Activated T-cell treated with anti-CD3 and anti-CD28 coated beads for 48 hours (primary cell): ENCODE measurements around the gene ERGIC1.
"Not testable (repeated sequence)": the region's sequence is repeated elsewhere in the genome, so short reads cannot be mapped to it uniquely, and the experiment has no call there.

ENCODE experiments used
- DNase-seq: peaks from one replicate; pipeline ENCODE4 v3.0.0-alpha.2; 2020; ENCODE audit warnings: low read depth

Gene ERGIC1

DNA sequence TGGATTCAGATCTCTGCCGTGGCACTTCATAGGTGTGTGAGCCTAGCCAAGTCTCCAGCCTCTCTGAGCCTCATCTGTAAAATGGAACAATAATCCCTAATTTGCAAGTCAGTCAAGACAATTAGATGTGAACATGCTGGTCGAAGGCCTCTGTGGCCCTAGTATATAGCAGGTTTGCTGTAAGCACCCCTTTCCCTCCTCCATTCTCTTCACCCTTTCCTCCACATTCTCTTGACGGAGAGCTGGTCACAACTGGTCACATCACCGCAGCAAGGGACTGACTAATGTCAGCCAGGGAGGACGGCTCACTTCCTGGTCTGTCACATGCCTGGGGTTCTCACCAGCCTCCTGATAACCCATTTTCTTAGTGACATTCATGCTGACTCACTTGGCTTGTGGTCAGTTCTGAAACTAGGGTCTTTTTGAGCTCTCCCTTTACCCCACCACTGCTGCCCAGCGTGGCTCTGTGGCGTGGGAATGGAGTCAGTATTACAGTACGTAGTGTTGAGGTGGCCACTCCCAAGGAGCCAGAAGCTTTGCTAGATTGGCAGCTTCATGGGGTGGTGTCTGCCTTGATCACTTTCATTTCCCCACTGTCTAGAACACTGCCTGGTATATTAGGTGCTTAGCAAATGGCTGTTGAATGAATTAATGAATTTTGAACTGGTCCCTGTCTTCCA, 47.8 kb downstream of the ERGIC1 start:
- peak; percentile 21 for DNase-seq

GRCh38 chr5:172883066-172883465, 49.0 kb downstream of the ERGIC1 start:
- DNase-seq = no peak

GRCh38 chr5:172885597-172886340, 51.7 kb downstream of the ERGIC1 start:
- no peak for DNase-seq

DNA sequence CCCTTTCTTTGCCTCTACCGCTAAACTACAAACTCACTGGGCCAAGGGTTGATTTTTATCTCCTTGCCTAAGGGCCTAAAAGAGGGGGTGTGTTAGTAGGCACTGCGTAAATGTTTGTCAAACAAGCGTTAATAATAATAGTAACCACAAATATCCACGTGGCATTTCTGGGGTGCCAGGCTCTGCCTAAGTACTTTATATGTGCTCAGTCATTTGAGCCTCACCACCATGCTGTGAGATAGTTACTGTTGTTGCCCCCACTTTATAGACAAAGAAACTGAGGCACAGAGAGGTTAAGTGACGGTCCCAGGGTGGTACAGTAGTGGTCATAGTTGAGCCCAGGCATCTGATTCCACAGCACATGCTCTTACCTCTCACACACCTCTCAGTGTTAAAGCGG, 52.4 kb downstream of the ERGIC1 start:
- no peak for DNase-seq

- no peak for DNase-seq
These were observed 53.0 kb downstream of the ERGIC1 start for GRCh38 chr5:172886974-172887501.

- no peak for DNase-seq
These were observed 53.6 kb downstream of the ERGIC1 start for GRCh38 chr5:172887692-172888091.

DNA sequence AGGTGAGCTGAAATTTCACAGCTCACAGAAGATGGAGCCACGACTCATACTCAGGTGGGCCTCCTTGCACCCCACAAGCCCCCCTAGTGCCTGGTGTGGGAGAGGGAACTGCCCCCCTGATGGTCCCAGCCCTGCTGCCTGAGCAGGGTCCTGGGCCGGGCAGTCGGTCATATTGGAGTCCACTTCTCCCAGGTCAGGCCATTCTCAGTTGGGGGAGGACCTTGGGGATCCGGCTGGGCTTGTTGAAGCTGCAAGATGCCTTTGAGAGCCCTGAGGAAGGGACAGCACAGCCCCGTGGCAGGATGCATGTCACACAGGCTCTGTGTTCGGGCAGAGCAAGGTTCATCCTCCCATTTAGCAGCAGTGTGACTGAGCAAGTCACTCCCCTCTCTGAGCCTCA, 56.6 kb downstream of the ERGIC1 start:
- no peak for DNase-seq

- no peak for DNase-seq
These were observed 57.8 kb downstream of the ERGIC1 start for GRCh38 chr5:172891716-172892421.

DNA sequence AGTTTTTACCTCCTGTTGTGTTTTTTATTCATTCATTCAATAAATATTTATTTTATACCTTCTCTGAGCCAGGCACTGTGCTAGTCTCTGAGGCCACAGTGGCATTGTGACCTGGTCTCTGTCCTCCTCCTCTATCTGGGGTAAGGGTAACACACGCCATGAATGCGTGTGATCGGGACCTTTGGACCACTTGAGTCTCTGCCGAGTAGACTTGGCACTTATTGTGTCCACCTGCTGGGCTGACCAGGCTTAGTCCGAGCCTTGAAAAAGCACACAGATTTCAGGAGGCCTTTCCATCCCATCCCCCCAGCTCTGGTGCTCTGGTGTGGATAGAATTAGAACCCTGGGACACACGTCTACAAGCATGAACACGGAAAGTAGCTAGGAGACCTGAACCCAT, 58.7 kb downstream of the ERGIC1 start:
- no peak for DNase-seq

- no peak for DNase-seq
These were observed 60.8 kb downstream of the ERGIC1 start for GRCh38 chr5:172894767-172895388.

GRCh38 chr5:172895549-172895948, 61.5 kb downstream of the ERGIC1 start:
- DNase-seq = no peak

- DNase-seq = no peak
These were observed 62.4 kb downstream of the ERGIC1 start for GRCh38 chr5:172896465-172896864.

- DNase-seq = not testable (repeated sequence)
These were observed 63.0 kb downstream of the ERGIC1 start for GRCh38 chr5:172897067-172897466.

DNA sequence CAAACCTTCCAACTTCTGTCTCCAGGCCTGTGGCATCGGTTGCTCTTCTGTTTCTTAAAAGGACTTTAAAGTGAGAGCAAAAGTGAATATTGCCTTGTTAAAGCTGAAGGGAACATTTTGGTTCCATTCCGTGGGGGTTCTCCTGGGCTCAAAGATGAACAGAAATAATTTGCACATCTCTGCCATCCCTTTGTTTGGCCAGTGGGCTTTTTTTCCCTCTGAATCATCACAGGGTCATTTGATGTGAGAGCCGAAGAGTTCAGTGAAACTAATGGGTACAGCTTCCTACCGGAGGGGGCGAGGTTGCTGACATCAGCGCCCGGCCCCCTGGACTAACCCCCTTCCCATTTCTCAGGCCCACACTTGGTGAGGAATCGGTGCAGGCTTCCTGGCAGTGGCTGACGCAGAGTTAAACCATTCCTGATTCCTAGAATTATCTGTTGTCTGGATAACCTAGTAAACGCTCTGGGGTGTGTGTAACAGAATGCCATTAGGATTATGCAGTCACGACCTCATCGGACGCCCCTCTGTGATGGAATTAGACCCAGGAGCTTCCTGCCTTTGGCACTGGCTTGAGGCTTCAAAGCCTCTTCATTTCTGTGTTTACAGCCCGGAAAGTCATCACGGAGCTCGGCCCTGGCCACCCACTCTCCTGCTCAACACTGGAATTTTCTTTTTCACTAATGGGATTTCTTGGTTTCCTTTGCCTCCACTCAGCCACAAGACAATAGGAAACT, 63.6 kb downstream of the ERGIC1 start:
- no peak for DNase-seq

DNA sequence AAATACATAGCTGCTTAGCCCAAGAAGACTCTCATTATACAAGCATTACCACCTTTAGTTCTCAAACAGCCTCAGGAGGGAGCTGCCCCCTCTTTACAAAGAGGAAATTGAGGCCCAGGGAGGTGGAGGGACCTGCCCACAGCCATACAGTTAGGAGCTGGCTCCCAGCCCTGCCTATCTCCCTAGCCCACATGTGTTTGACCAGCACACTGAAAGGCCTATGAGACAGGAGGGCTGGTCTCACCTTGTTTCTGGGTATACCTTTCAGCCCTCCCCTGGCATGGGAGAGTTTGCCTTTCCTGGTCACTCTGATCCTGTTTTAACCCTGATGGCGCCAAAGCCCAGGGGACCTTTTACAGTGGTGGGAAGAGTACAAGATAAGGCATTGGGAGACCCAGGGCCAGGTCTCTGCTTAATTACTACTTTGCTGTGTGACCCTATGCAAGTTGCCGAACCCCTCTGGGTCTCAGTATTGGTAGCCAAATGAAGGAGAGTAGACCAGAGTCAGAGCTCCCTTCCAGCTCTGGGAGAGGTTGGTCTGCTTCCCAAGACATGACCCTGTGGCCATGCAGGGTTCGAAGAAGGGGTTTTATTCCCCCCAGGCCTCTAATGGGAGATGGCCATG, 64.3 kb downstream of the ERGIC1 start:
- DNase-seq = no peak

GRCh38 chr5:172898843-172899369, 64.9 kb downstream of the ERGIC1 start:
- no peak for DNase-seq

DNA sequence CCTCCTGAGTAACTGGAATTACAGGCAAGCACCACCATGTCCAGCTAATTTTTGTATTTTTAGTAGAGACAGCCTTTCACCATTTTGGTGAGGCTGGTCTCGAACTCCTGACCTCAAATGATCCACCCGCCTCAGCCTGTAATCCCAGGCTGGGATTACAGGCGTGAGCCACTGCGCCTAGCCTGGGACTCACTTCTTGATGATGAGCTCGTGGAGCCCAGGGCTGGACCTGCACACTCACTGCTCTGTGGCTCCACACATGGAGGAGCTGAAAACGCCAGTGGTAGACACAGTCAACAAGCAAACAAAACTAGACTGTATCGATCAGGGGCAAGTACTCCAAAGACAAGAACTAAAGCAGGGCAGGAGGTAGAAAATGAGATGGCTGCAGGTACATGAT, 65.4 kb downstream of the ERGIC1 start:
- no peak for DNase-seq

- no peak for DNase-seq
These were observed 67.1 kb downstream of the ERGIC1 start for GRCh38 chr5:172901012-172901780.

DNA sequence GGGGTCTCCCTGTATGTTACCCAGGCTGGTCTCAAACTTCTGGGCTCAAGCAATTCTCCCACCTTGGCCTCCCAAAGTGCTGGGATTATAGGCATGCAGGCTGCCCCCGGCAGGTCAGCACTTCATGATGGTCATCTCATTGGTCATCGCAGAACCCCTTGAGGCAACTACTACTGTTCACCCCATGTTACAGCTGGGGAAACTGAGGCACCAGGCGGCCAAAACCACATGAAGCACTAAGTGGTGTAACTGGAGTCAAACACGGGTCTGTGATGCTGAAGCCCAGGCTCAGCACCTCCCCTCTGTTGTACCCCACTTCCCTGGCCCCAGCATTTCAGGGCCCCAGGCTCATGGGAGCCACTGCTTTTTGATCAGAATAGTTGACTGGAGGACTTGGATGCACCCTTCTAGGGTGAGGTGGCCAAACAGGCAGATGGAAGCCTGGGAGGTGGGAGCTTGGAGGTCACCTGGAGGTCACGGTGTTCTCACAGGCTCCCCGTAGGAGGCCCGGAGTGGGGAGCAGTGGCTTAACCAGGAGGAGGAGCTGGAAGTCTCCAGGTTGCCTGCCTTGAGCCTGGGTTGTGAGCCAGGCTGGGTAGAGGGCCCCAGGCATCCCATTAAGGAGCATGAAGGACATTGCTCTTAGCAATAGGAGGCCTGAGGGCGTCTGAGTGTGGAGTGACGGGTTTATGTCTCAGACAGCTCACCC, 67.9 kb downstream of the ERGIC1 start:
- DNase-seq = no peak
